ENCODE data around the gene ACTL6B. TPM values are rescaled to one million over a fixed set of nuclear protein-coding genes. Genes with fewer than 3 reads are reported as not detected.

The ACTL6B gene
- total and polyA plus RNA-seq, 9 of the 15 experiments (the other 6 are each of a cell fraction or from before 2014, with no cell fraction given) = not detected

DNA sequence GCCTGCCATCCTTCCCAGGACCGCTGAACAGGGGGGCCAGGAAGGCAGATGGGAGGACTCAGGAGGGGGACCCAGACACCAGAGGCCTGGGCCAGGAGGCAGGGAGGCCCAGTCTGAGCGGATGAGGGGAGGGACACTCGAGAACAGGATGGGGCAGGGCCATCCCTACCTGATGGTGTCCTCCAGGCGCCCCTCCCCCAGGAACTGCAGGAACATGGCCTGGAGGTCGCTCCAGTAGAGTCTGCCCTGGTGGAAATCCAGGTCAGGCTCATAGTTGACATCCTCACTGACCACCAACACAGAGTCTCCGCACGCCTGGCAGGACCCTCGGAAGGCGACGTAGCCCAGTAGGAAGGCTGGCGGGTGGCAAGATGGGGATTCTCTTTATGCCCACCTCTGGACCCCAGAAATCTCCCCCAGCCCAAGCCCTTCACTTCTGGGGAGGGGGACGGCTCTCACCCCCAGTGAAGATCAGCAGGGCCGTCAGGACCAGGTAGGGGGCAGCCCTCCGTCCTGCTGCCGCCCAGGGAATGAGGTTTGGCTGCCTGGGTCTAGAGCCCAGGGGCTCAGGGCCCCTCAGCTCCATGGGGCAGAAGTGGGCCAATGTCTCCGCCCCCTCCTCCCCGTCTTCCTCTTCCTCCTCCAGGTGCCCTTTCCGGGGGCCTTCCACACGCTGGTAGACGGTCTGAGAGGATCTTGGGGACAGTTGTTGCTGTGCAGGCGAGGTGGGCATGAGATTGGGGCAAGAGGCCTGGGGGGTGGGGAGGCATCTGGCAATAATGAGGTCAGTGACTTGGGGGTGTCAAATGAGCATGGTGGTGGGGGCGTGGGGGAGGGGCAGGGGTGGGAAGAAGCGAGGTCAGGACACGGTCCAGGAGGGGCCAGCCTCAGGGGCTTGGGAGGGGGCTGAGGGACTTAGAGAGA, 15.5 kb downstream of the ACTL6B start (continued):
- TF ChIP-seq, protein P1, sequence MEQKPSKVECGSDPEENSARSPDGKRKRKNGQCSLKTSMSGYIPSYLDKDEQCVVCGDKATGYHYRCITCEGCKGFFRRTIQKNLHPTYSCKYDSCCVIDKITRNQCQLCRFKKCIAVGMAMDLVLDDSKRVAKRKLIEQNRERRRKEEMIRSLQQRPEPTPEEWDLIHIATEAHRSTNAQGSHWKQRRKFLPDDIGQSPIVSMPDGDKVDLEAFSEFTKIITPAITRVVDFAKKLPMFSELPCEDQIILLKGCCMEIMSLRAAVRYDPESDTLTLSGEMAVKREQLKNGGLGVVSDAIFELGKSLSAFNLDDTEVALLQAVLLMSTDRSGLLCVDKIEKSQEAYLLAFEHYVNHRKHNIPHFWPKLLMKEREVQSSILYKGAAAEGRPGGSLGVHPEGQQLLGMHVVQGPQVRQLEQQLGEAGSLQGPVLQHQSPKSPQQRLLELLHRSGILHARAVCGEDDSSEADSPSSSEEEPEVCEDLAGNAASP (IDR thresholded peaks at IDR 0.05) = no peak
- TF ChIP-seq CBFA2T2 (conservative IDR thresholded peaks at IDR 0.05) (no peak), NKRF (IDR thresholded peaks at IDR 0.05; ENCODE audit: borderline replicate concordance) (no peak), ETV1 (tag; conservative IDR thresholded peaks at IDR 0.05; ENCODE audit: low read depth) (0 out of 2 replicates have a peak, but pooled peaks have one; percentile 35), JUND (IDR thresholded peaks at IDR 0.05; ENCODE audit: borderline replicate concordance, low read depth, low read length) (no peak), JUND (tag; IDR thresholded peaks at IDR 0.05; ENCODE audit: borderline replicate concordance, low read depth, low read length) (no peak), CAMTA2 (CRISPR knock-in tag; conservative IDR thresholded peaks at IDR 0.05) (no peak), WHSC1 (IDR thresholded peaks at IDR 0.05; ENCODE audit: low read length) (no peak), ZNF707 (CRISPR knock-in tag; conservative IDR thresholded peaks at IDR 0.05) (no peak), ZNF75A (CRISPR knock-in tag; IDR thresholded peaks at IDR 0.05) (no peak), TAF9B (IDR thresholded peaks at IDR 0.05; ENCODE audit: partially characterized antibody) (no peak), BRD9 (IDR thresholded peaks at IDR 0.05; ENCODE audit: low read depth, partially characterized antibody) (no peak)
- TF ChIP-seq, protein P2, sequence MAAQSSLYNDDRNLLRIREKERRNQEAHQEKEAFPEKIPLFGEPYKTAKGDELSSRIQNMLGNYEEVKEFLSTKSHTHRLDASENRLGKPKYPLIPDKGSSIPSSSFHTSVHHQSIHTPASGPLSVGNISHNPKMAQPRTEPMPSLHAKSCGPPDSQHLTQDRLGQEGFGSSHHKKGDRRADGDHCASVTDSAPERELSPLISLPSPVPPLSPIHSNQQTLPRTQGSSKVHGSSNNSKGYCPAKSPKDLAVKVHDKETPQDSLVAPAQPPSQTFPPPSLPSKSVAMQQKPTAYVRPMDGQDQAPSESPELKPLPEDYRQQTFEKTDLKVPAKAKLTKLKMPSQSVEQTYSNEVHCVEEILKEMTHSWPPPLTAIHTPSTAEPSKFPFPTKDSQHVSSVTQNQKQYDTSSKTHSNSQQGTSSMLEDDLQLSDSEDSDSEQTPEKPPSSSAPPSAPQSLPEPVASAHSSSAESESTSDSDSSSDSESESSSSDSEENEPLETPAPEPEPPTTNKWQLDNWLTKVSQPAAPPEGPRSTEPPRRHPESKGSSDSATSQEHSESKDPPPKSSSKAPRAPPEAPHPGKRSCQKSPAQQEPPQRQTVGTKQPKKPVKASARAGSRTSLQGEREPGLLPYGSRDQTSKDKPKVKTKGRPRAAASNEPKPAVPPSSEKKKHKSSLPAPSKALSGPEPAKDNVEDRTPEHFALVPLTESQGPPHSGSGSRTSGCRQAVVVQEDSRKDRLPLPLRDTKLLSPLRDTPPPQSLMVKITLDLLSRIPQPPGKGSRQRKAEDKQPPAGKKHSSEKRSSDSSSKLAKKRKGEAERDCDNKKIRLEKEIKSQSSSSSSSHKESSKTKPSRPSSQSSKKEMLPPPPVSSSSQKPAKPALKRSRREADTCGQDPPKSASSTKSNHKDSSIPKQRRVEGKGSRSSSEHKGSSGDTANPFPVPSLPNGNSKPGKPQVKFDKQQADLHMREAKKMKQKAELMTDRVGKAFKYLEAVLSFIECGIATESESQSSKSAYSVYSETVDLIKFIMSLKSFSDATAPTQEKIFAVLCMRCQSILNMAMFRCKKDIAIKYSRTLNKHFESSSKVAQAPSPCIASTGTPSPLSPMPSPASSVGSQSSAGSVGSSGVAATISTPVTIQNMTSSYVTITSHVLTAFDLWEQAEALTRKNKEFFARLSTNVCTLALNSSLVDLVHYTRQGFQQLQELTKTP (IDR thresholded peaks at IDR 0.05; ENCODE audit: low read depth in 1 of 2, partially characterized antibody in 2 of 2) = no peak

All from K562 (cell line).